Measurements from ENCODE around the gene S1PR3. TPM values are rescaled to one million over a fixed set of nuclear protein-coding genes. Genes with fewer than 3 reads are reported as not detected.

The S1PR3 gene
- total RNA-seq, 2 experiments from 2014 or later, result 0.31 to 0.33 TPM

- ChIA-PET POLR2A (no interaction called here), CTCF (interaction anchor here (0.6 kb wide), 1 partner anchor 462 kb away, joined by 3 read pairs; no protein-coding TSS in a partner anchor)
- Mint-ChIP-seq H3K27ac (no peak overlapping the region), H3K9me3 (no peaks in the 10 kb centered on the region), H3K36me3 (ENCODE audit: low read depth) (no peaks in the 10 kb centered on the region), H3K27me3 (peaks cover 32% of the 10 kb centered on the region), H3K4me3 (no peak overlapping the region), H3K4me1 (ENCODE audit: low read depth) (no peaks in the 10 kb centered on the region)
- no peaks in the 10 kb centered on the region for H3K36me3 ChIP-seq (ENCODE audit: insufficient read depth, low read length)
- H3K27me3 ChIP-seq (ENCODE audit: control insufficient read depth in 1 of 2, insufficient read depth in 2 of 2, low read length in 2 of 2), result peaks cover 0 to 10% of the 10 kb centered on the region in 2 experiments
- intact Hi-C loops (cut with DNase I, micrococcal nuclease), result no loop called here
- TF ChIP-seq CTCF (IDR thresholded peaks at IDR 0.05), result no peak
- DNase-seq, result no peak
- H3K4me1 ChIP-seq (ENCODE audit: insufficient read depth, low read length), result no peaks in the 10 kb centered on the region
- ATAC-seq (ENCODE audit: poor library complexity), result no peak
- H3K27ac ChIP-seq (ENCODE audit: low read depth in 1 of 2, low read length in 2 of 2), result no peak overlapping the region
- H3K4me3 ChIP-seq (ENCODE audit: low read length), result no peak overlapping the region
- H3K9me3 ChIP-seq (ENCODE audit: control insufficient read depth in 1 of 2, insufficient read depth in 1 of 2, low read length in 2 of 2), result no peaks in the 10 kb centered on the region
Observed at GRCh38 chr9:89042984-89043383, 51.7 kb downstream of the S1PR3 start.

GRCh38 chr9:89044104-89044503 is 52.8 kb downstream of the S1PR3 start:
- H3K4me1 ChIP-seq (ENCODE audit: insufficient read depth, low read length), result no peaks in the 10 kb centered on the region
- H3K27me3 ChIP-seq (ENCODE audit: control insufficient read depth in 1 of 2, insufficient read depth in 2 of 2, low read length in 2 of 2), result peaks cover 0 to 10% of the 10 kb centered on the region in 2 experiments
- H3K36me3 ChIP-seq (ENCODE audit: insufficient read depth, low read length), result no peaks in the 10 kb centered on the region
- Mint-ChIP-seq H3K27me3 (peaks cover 34% of the 10 kb centered on the region), H3K4me3 (no peak overlapping the region), H3K36me3 (ENCODE audit: low read depth) (no peaks in the 10 kb centered on the region), H3K27ac (no peak overlapping the region), H3K4me1 (ENCODE audit: low read depth) (no peaks in the 10 kb centered on the region), H3K9me3 (no peaks in the 10 kb centered on the region)
- POLR2A ChIA-PET, result no interaction called here
- H3K4me3 ChIP-seq (ENCODE audit: low read length), result no peak overlapping the region
- CTCF ChIA-PET, result no interaction called here
- intact Hi-C loops (cut with DNase I, micrococcal nuclease), result no loop called here
- ATAC-seq (ENCODE audit: poor library complexity) (no peak), DNase-seq (no peak)
- no peaks in the 10 kb centered on the region for H3K9me3 ChIP-seq (ENCODE audit: control insufficient read depth in 1 of 2, insufficient read depth in 1 of 2, low read length in 2 of 2)
- no peak for TF ChIP-seq CTCF (IDR thresholded peaks at IDR 0.05)
- H3K27ac ChIP-seq (ENCODE audit: low read depth in 1 of 2, low read length in 2 of 2), result no peak overlapping the region

- no peaks in the 10 kb centered on the region for H3K4me1 Mint-ChIP-seq (ENCODE audit: low read depth)
- ATAC-seq (ENCODE audit: poor library complexity) (no peak), DNase-seq (no peak)
- H3K4me3 Mint-ChIP-seq, result no peak overlapping the region
- intact Hi-C loops (cut with DNase I, micrococcal nuclease), result no loop called here
- peaks cover 36% of the 10 kb centered on the region for H3K27me3 Mint-ChIP-seq
- no peaks in the 10 kb centered on the region for H3K36me3 Mint-ChIP-seq (ENCODE audit: low read depth)
- CTCF ChIA-PET, result no interaction called here
- Histone ChIP-seq H3K9me3 (ENCODE audit: control insufficient read depth in 1 of 2, insufficient read depth in 1 of 2, low read length in 2 of 2) (no peaks in the 10 kb centered on the region), H3K36me3 (ENCODE audit: insufficient read depth, low read length) (no peaks in the 10 kb centered on the region), H3K4me3 (ENCODE audit: low read length) (no peak overlapping the region), H3K27ac (ENCODE audit: low read depth in 1 of 2, low read length in 2 of 2) (no peak overlapping the region), H3K27me3 (ENCODE audit: control insufficient read depth in 1 of 2, insufficient read depth in 2 of 2, low read length in 2 of 2) (peaks cover 0 to 10% of the 10 kb centered on the region in 2 experiments), H3K4me1 (ENCODE audit: insufficient read depth, low read length) (no peaks in the 10 kb centered on the region)
- POLR2A ChIA-PET, result no interaction called here
- no peaks in the 10 kb centered on the region for H3K9me3 Mint-ChIP-seq
- TF ChIP-seq CTCF (IDR thresholded peaks at IDR 0.05), result no peak
- H3K27ac Mint-ChIP-seq, result no peak overlapping the region
Observed at GRCh38 chr9:89044881-89045280, 53.6 kb downstream of the S1PR3 start.
